HepG2 (cell line): ENCODE data around the gene CKB. TPM values are rescaled to one million over a fixed set of nuclear protein-coding genes. Genes with fewer than 3 reads are reported as not detected.

ENCODE experiments used
- EHMT2 ChIP-seq: fragments of 200-600 bp; sonication (generic); IDR thresholded peaks from 2 replicates; pipeline ENCODE4 v1.7.0; 2017; ENCODE audit warnings: antibody characterized with exemption, low read depth, low read length, borderline replicate concordance
- GABPA ChIP-seq, 2 experiments: IDR thresholded peaks; 2 replicates each; pipeline ENCODE4 v1.6.1; 2011 to 2016; ENCODE audit warnings: low read depth in 2 of 2, low read length in 1 of 2, missing biosample characterization in 1 of 2, missing genetic modification characterization in 1 of 2
- HDAC2 ChIP-seq: sonication (generic); formaldehyde crosslinking; IDR thresholded peaks from 2 replicates; pipeline ENCODE4 v1.4.0; 2020; ENCODE audit warnings: missing genetic modification reagents
- MAZ ChIP-seq, 2 experiments: sonication (generic) in 1 of 2; formaldehyde crosslinking in 1 of 2; IDR thresholded peaks; 2 replicates each; pipeline versions ENCODE4 v1.5.0 to v1.6.1; 2012 to 2020; ENCODE audit warnings: low read depth in 2 of 2, mild to moderate bottlenecking in 2 of 2, borderline replicate concordance in 1 of 2, improper control_type of control experiment in 1 of 2, low read length in 1 of 2, missing genetic modification reagents in 1 of 2, moderate library complexity in 1 of 2
- MEIS2 ChIP-seq: sonication (generic); formaldehyde crosslinking; IDR thresholded peaks from 2 replicates; pipeline ENCODE4 v1.9.0; 2021; ENCODE audit warnings: mild to moderate bottlenecking, missing genetic modification reagents
- MNT ChIP-seq: fragments of 450-650 bp; IDR thresholded peaks from 2 replicates; pipeline ENCODE4 v1.6.1; 2016
- MTA3 ChIP-seq: sonication (generic); formaldehyde crosslinking; IDR thresholded peaks from 2 replicates; pipeline ENCODE4 v1.4.0; 2020; ENCODE audit warnings: missing genetic modification reagents
- RELA ChIP-seq: sonication (generic); formaldehyde crosslinking; IDR thresholded peaks from 2 replicates; pipeline ENCODE4 v1.4.0; 2020; ENCODE audit warnings: missing genetic modification reagents
- SATB2 ChIP-seq: sonication (generic); formaldehyde crosslinking; IDR thresholded peaks from 2 replicates; pipeline ENCODE4 v1.5.0; 2020; ENCODE audit warnings: missing genetic modification reagents
- SNRNP70 ChIP-seq: fragments of 200-400 bp; formaldehyde crosslinking; IDR thresholded peaks from 2 replicates; pipeline ENCODE4 v1.6.1; 2017; ENCODE audit warnings: mild to moderate bottlenecking, low read depth, low read length, moderate library complexity
- SRSF4 ChIP-seq: fragments of 200-400 bp; formaldehyde crosslinking; IDR thresholded peaks from one replicate; pipeline ENCODE4 v1.6.1; 2018; ENCODE audit warnings: mild to moderate bottlenecking, low read depth, low read length, moderate library complexity; ENCODE audit not compliant: poor library complexity, severe bottlenecking
- ZEB1 ChIP-seq: IDR thresholded peaks from 2 replicates; pipeline ENCODE4 v1.6.1; 2012; ENCODE audit warnings: mild to moderate bottlenecking, low read depth, inconsistent platforms; ENCODE audit not compliant: insufficient replicate concordance
- ZFX ChIP-seq: sonication (generic); formaldehyde crosslinking; IDR thresholded peaks from 2 replicates; pipeline ENCODE4 v1.4.0; 2020; ENCODE audit warnings: mild to moderate bottlenecking, low read depth, missing genetic modification reagents, moderate library complexity
- ZNF124 ChIP-seq: sonication (generic); formaldehyde crosslinking; IDR thresholded peaks from 2 replicates; pipeline ENCODE4 v1.4.0; 2020; ENCODE audit warnings: missing genetic modification reagents
- ZNF251 ChIP-seq: sonication (generic); formaldehyde crosslinking; IDR thresholded peaks from 2 replicates; pipeline ENCODE4 v1.9.0; 2021; ENCODE audit warnings: mild to moderate bottlenecking, missing genetic modification reagents
- ZNF329 ChIP-seq: sonication (generic); formaldehyde crosslinking; IDR thresholded peaks from 2 replicates; pipeline ENCODE4 v1.9.0; 2021; ENCODE audit warnings: low read depth, mild to moderate bottlenecking, missing genetic modification reagents
- ZNF383 ChIP-seq: sonication (generic); formaldehyde crosslinking; IDR thresholded peaks from 2 replicates; pipeline ENCODE4 v1.4.0; 2020; ENCODE audit warnings: missing genetic modification reagents, mild to moderate bottlenecking, borderline replicate concordance
- ZNF607 ChIP-seq: sonication (generic); formaldehyde crosslinking; IDR thresholded peaks from 2 replicates; pipeline ENCODE4 v1.5.1; 2020; ENCODE audit warnings: missing genetic modification reagents, mild to moderate bottlenecking, borderline replicate concordance
- ZNF775 ChIP-seq: sonication (generic); formaldehyde crosslinking; IDR thresholded peaks from 2 replicates; pipeline ENCODE4 v1.4.0; 2020; ENCODE audit warnings: missing genetic modification reagents, mild to moderate bottlenecking, moderate library complexity, borderline replicate concordance
- ZNF780A ChIP-seq: sonication (generic); formaldehyde crosslinking; IDR thresholded peaks from 2 replicates; pipeline ENCODE4 v1.8.0; 2022; ENCODE audit warnings: mild to moderate bottlenecking, missing genetic modification reagents, moderate library complexity
- polyA plus RNA-seq, 8 experiments: library from polyadenylated mRNA; depleted of rRNA in 3 of 8; stranded (reverse) in 7 of 8; unstranded in 1 of 8; fragments of >200 nt; fragmentation: Illumina TruSeq in 4 of 8; extraction: Trizol in 4 of 8; gene quantifications; 2 replicates each; pipeline versions ENCODE4 v1.2.1 to v1.2.3, GENCODE V29; 2011 to 2016; ENCODE audit warnings: low read depth in 4 of 8, missing spikeins in 1 of 8, mixed read lengths in 1 of 8; ENCODE audit not compliant: insufficient read depth in 1 of 8
- total RNA-seq, 5 experiments: library from RNA; depleted of rRNA; stranded (reverse); fragments of >200 nt; fragmentation: Illumina TruSeq; extraction: Trizol; gene quantifications; 2 replicates each; pipeline ENCODE4 v1.2.3, GENCODE V29; 2016; ENCODE audit warnings: low read depth in 1 of 5
- TF ChIP-seq, protein P1 (sequence below): conservative IDR thresholded peaks from 2 replicates; pipeline ENCODE4 v1.6.1; 2018; ENCODE audit warnings: missing genetic modification reagents
- TF ChIP-seq, protein P2 (sequence below): sonication (generic); formaldehyde crosslinking; IDR thresholded peaks from 2 replicates; pipeline ENCODE4 v1.4.0; 2020; ENCODE audit warnings: mild to moderate bottlenecking, missing genetic modification reagents, borderline replicate concordance

CKB gene
- total and polyA plus RNA-seq, 2 of the 13 experiments (the other 11 are each of a cell fraction or from before 2014, with no cell fraction given), result 82.3 to 217 TPM

DNA sequence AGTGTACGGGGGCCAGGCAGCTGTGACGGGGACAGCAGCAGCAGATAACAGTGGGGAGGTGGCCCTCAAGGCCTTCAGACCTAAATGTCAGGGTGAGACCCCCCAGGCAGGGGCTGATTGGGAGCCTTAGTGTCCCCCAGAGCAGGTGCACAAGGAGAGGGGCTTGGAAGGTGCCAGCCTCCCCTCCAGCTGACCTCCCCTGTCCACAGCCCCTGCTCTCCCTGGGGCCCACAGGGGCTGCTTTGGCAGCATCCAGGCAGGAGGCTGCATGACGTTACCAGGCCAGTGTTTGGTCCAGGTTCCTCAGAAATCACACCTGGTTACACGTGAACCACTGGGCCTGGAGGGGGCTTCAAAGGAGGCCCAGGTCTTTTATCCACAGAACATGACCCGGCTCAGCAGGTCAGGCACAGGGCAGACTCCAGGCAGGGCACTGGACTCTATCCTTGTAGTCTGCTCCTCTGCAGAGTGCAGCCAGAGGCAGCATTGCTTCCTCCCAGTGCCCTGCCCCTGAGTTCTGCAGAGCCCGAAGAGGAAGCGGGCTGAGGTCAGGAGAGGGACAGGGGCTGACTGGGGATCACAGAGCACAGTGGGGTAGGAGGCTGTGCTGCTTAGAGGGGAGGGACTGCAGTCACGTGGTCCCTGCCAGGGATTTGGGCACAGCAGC, 3.8 kb upstream of the CKB start (continued):
- TF ChIP-seq ZNF607 (CRISPR knock-in tag) (no peak), ZEB1 (peak; percentile 65), ZNF775 (CRISPR knock-in tag) (no peak), ZNF251 (no peak), SRSF4 (no peak), SATB2 (CRISPR knock-in tag) (no peak), MTA3 (CRISPR knock-in tag) (no peak), HDAC2 (CRISPR knock-in tag) (peak; percentile 21; the same call in 1 of the 2 replicates), ZNF383 (CRISPR knock-in tag) (no peak), ZNF780A (CRISPR knock-in tag) (no peak), ZNF124 (CRISPR knock-in tag) (no peak), ZFX (CRISPR knock-in tag) (peak; percentile 66), EHMT2 (no peak), MAZ (IDR thresholded peaks at IDR 0.05; ENCODE audit: borderline replicate concordance, low read depth, low read length) (no peak), MAZ (CRISPR knock-in tag; IDR thresholded peaks at IDR 0.05; ENCODE audit: low read depth) (no peak), MNT (no peak), GABPA (IDR thresholded peaks at IDR 0.05; ENCODE audit: low read depth, low read length) (no peak), GABPA (CRISPR knock-in tag; IDR thresholded peaks at IDR 0.05; ENCODE audit: low read depth) (no peak), ZNF329 (CRISPR knock-in tag) (no peak), RELA (CRISPR knock-in tag) (no peak), SNRNP70 (no peak), MEIS2 (CRISPR knock-in tag) (no peak)
- TF ChIP-seq, protein P1, sequence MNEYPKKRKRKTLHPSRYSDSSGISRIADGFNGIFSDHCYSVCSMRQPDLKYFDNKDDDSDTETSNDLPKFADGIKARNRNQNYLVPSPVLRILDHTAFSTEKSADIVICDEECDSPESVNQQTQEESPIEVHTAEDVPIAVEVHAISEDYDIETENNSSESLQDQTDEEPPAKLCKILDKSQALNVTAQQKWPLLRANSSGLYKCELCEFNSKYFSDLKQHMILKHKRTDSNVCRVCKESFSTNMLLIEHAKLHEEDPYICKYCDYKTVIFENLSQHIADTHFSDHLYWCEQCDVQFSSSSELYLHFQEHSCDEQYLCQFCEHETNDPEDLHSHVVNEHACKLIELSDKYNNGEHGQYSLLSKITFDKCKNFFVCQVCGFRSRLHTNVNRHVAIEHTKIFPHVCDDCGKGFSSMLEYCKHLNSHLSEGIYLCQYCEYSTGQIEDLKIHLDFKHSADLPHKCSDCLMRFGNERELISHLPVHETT (CRISPR knock-in tag), result no peak
- TF ChIP-seq, protein P2, sequence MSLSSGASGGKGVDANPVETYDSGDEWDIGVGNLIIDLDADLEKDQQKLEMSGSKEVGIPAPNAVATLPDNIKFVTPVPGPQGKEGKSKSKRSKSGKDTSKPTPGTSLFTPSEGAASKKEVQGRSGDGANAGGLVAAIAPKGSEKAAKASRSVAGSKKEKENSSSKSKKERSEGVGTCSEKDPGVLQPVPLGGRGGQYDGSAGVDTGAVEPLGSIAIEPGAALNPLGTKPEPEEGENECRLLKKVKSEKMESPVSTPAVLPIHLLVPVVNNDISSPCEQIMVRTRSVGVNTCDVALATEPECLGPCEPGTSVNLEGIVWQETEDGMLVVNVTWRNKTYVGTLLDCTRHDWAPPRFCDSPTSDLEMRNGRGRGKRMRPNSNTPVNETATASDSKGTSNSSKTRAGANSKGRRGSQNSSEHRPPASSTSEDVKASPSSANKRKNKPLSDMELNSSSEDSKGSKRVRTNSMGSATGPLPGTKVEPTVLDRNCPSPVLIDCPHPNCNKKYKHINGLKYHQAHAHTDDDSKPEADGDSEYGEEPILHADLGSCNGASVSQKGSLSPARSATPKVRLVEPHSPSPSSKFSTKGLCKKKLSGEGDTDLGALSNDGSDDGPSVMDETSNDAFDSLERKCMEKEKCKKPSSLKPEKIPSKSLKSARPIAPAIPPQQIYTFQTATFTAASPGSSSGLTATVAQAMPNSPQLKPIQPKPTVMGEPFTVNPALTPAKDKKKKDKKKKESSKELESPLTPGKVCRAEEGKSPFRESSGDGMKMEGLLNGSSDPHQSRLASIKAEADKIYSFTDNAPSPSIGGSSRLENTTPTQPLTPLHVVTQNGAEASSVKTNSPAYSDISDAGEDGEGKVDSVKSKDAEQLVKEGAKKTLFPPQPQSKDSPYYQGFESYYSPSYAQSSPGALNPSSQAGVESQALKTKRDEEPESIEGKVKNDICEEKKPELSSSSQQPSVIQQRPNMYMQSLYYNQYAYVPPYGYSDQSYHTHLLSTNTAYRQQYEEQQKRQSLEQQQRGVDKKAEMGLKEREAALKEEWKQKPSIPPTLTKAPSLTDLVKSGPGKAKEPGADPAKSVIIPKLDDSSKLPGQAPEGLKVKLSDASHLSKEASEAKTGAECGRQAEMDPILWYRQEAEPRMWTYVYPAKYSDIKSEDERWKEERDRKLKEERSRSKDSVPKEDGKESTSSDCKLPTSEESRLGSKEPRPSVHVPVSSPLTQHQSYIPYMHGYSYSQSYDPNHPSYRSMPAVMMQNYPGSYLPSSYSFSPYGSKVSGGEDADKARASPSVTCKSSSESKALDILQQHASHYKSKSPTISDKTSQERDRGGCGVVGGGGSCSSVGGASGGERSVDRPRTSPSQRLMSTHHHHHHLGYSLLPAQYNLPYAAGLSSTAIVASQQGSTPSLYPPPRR (CRISPR knock-in tag), result peak; percentile 52; the same call in 1 of the 2 replicates
